T-cell (primary cell): ENCODE data around the gene CNOT2. TPM values are rescaled to one million over a fixed set of nuclear protein-coding genes. Genes with fewer than 3 reads are reported as not detected.
A peak's percentile ranks its signal among the peaks of the same experiment; 100 is the strongest.

Experiments
- ATAC-seq, 4 experiments: fragments of 200-7000 bp in 3 of 4; fragments of 150-1000 bp in 1 of 4; cut with Tn5 transposase; replicated peaks in 1 of 4; 1 replicate in 3 of 4; 2 replicates in 1 of 4; pipeline ENCODE4 v1.10.0; 2021; ENCODE audit warnings: moderate library complexity in 3 of 4, mild to moderate bottlenecking in 2 of 4, moderate number of reproducible peaks in 1 of 4
- CTCF ChIA-PET, 2 donors: fragments of 300-600 bp; sonication (Branson Sonifier 250); formaldehyde crosslinking; loops; one replicate each; lab custom pipeline; 2022; ENCODE audit warnings: antibody characterized with exemption in 2 of 2; lab: Charles Lee
- POLR2A ChIA-PET, 2 donors: fragments of 300-600 bp; sonication (Branson Sonifier 250); formaldehyde crosslinking; loops; one replicate each; lab custom pipeline; 2022; ENCODE audit warnings: antibody characterized with exemption in 2 of 2; lab: Charles Lee
- DNase-seq, 35 experiments: peaks; one replicate each; pipeline versions ENCODE4 v3.0.0 to v3.0.0-alpha.2; 2013 to 2023
- H3K27ac ChIP-seq: one replicate; pipeline ENCODE4 v1.5.1; 2013; ENCODE audit warnings: low read length
- H3K27me3 ChIP-seq, 2 experiments: replicated peaks in 1 of 2; 1 replicate in 1 of 2; 2 replicates in 1 of 2; pipeline versions ENCODE4 v1.6.1 to v1.7.0; 2013; ENCODE audit warnings: low read length in 1 of 2, mixed read lengths in 1 of 2; ENCODE audit not compliant: control insufficient read depth in 2 of 2, insufficient read depth in 2 of 2; ENCODE audit errors: extremely low read depth in 1 of 2
- H3K36me3 ChIP-seq, 2 donors: 1 replicate in 1 of 2; 2 replicates in 1 of 2; pipeline versions ENCODE4 v1.6.1 to v1.7.0; 2013; ENCODE audit warnings: low read length in 1 of 2; ENCODE audit not compliant: control insufficient read depth in 2 of 2, insufficient read depth in 1 of 2; ENCODE audit errors: extremely low read depth in 1 of 2
- H3K4me1 ChIP-seq, 2 experiments: 1 replicate in 1 of 2; 2 replicates in 1 of 2; pipeline versions ENCODE4 v1.6.1 to v1.7.0; 2013; ENCODE audit warnings: low read length in 2 of 2, mixed read lengths in 1 of 2; ENCODE audit not compliant: insufficient read depth in 2 of 2, control insufficient read depth in 1 of 2; ENCODE audit errors: extremely low read depth in 1 of 2
- H3K4me3 ChIP-seq, 2 donors: 1 replicate in 1 of 2; 2 replicates in 1 of 2; pipeline versions ENCODE4 v1.5.1 to v1.7.0; 2013; ENCODE audit warnings: mild to moderate bottlenecking in 2 of 2, low read length in 1 of 2, moderate library complexity in 1 of 2; ENCODE audit not compliant: control insufficient read depth in 1 of 2; ENCODE audit errors: extremely low read depth in 1 of 2
- H3K9me3 ChIP-seq: 2 replicates; pipeline ENCODE4 v1.7.0; 2013
- H3K27ac Mint-ChIP-seq, 2 donors: one replicate each; pipeline ENCODE4 v1.8.0; 2020 to 2021; ENCODE audit warnings: mild to moderate bottlenecking in 2 of 2, mixed read lengths in 2 of 2
- H3K27me3 Mint-ChIP-seq, 2 donors: one replicate each; pipeline ENCODE4 v1.8.0; 2021 to 2022; ENCODE audit warnings: mixed read lengths in 2 of 2
- H3K36me3 Mint-ChIP-seq: one replicate; pipeline ENCODE4 v1.8.0; 2021; ENCODE audit warnings: mixed read lengths
- H3K4me1 Mint-ChIP-seq, 3 donors: one replicate each; pipeline ENCODE4 v1.8.0; 2020 to 2022; ENCODE audit warnings: mixed read lengths in 3 of 3, mild to moderate bottlenecking in 1 of 3
- H3K4me3 Mint-ChIP-seq, 3 donors: one replicate each; pipeline ENCODE4 v1.8.0; 2020 to 2022; ENCODE audit warnings: mild to moderate bottlenecking in 3 of 3, mixed read lengths in 3 of 3, moderate library complexity in 3 of 3
- H3K9me3 Mint-ChIP-seq, 3 donors: one replicate each; pipeline ENCODE4 v1.8.0; 2020 to 2022; ENCODE audit warnings: mixed read lengths in 3 of 3
- WGBS: methylation state at CpG from one replicate; pipeline ENCODE4 v1.1.5; 2013; ENCODE audit warnings: missing lambda C conversion rate; ENCODE audit not compliant: insufficient coverage; 5-methylcytosine and 5-hydroxymethylcytosine counted together
- total RNA-seq, 35 experiments: library from RNA in 6 of 35; stranded (reverse) in 6 of 35; fragments of 120-200 nt in 1 of 35; gene quantifications; one replicate each; pipeline versions ENCODE4 v1.2.1 to v1.2.4 and lab custom pipeline; 2013 to 2026

The CNOT2 gene
- total RNA-seq, 5 donors from 2014 or later (not counting 1 experiment from before 2014, with no cell fraction given) = 80.0 to 135 (median 86.4) TPM

DNA sequence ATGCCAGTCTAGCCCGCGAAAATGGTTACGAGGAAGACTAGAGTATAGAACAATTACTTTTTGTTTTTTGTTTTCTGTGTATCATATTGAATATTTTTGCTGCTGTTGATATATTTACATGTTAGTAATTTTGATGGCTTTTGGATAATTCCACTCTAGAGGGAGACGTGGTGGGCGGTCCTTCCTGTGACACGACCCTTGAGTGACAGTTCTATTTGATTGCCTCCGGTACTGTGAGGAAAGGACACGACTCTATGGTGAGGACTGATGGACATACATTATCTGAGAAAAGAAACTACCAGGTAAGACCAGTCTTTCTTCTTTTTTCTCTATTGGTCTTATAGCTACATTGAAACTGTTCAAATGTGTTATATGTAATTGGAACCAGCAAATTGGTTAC is 34.7 kb downstream of the CNOT2 start:
- no peak for DNase-seq
- H3K36me3 Mint-ChIP-seq = peaks cover 43% of the 10 kb centered on the region
- Histone ChIP-seq H3K27me3 (no peaks in the 10 kb centered on the region), H3K27ac (no peak overlapping the region), H3K9me3 (no peaks in the 10 kb centered on the region), H3K36me3 (peaks cover 0 to 3% of the 10 kb centered on the region in 2 donors), H3K4me3 (no peak overlapping the region), H3K4me1 (no peaks in the 10 kb centered on the region)
- H3K4me3 Mint-ChIP-seq = peak overlapping the region in 1 of 3 donors; percentile 10
- CTCF ChIA-PET = interaction anchor here in 1 of 2 donors (1.3 kb wide), 1 partner anchor 19 kb away, joined by 4 read pairs; no protein-coding TSS in a partner anchor
- H3K9me3 Mint-ChIP-seq = no peaks in the 10 kb centered on the region
- no CpG with 5 or more reads among the region's 8 CpGs for WGBS
- no peaks in the 10 kb centered on the region for H3K27me3 Mint-ChIP-seq
- POLR2A ChIA-PET = no interaction called here
- peaks cover 62 to 81% (median 69%) of the 10 kb centered on the region in 3 donors for H3K4me1 Mint-ChIP-seq
- ATAC-seq = no peak
- no peak overlapping the region for H3K27ac Mint-ChIP-seq

GRCh38 chr12:70278945-70279344 is 35.7 kb downstream of the CNOT2 start:
- Histone ChIP-seq H3K27me3 (no peaks in the 10 kb centered on the region), H3K4me1 (no peaks in the 10 kb centered on the region), H3K9me3 (no peaks in the 10 kb centered on the region), H3K36me3 (peaks cover 0 to 3% of the 10 kb centered on the region in 2 donors), H3K27ac (no peak overlapping the region), H3K4me3 (no peak overlapping the region)
- CTCF ChIA-PET = interaction anchor here in 1 of 2 donors (1.3 kb wide), 1 partner anchor 18 kb away, joined by 4 read pairs; no protein-coding TSS in a partner anchor
- Mint-ChIP-seq H3K27ac (no peak overlapping the region), H3K27me3 (no peaks in the 10 kb centered on the region), H3K36me3 (peaks cover 41% of the 10 kb centered on the region), H3K4me3 (no peak overlapping the region), H3K4me1 (peaks cover 58 to 71% (median 60%) of the 10 kb centered on the region in 3 donors), H3K9me3 (no peaks in the 10 kb centered on the region)
- DNase-seq = no peak
- no peak for ATAC-seq
- POLR2A ChIA-PET = no interaction called here

DNA sequence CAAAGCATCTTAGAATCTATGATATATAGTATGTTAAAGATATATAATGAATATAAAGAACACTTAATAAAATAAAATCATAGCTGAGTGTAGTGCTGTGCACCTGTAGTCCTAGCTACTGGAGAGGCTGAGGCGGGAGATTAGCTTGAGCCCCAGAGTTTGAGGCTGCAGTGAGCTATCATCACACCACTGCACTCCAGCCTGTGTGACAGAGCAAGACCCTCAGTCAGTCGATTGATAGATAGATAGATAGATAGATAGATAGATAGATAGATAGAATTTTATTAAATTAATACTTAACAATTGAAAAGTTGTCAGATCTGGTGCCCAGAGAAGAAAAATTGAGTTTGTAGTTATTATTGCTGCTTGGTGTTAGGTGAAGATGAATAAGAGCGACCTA is 40.0 kb downstream of the CNOT2 start:
- H3K9me3 Mint-ChIP-seq = no peaks in the 10 kb centered on the region
- H3K4me1 Mint-ChIP-seq = peaks cover 42 to 52% (median 42%) of the 10 kb centered on the region in 3 donors
- POLR2A ChIA-PET = interaction anchor here in 1 of 2 donors (0.6 to 0.7 kb wide), 2 partner anchors 45 to 128 kb away, joined by 3 to 7 read pairs; no protein-coding TSS in a partner anchor
- CTCF ChIA-PET = interaction anchor here in 1 of 2 donors (0.7 kb wide), 1 partner anchor 43 kb away, joined by 5 read pairs; no protein-coding TSS in a partner anchor
- Histone ChIP-seq H3K9me3 (no peaks in the 10 kb centered on the region), H3K4me3 (no peak overlapping the region), H3K36me3 (peaks cover 0 to 17% of the 10 kb centered on the region in 2 donors), H3K27ac (no peak overlapping the region), H3K27me3 (no peaks in the 10 kb centered on the region), H3K4me1 (no peaks in the 10 kb centered on the region)
- ATAC-seq = no peak
- 100% methylated on average over 1 of the region's 3 CpGs for WGBS
- H3K27ac Mint-ChIP-seq = no peak overlapping the region
- H3K36me3 Mint-ChIP-seq = peaks cover 33% of the 10 kb centered on the region
- no peaks in the 10 kb centered on the region for H3K27me3 Mint-ChIP-seq
- DNase-seq = no peak
- no peak overlapping the region for H3K4me3 Mint-ChIP-seq

DNA sequence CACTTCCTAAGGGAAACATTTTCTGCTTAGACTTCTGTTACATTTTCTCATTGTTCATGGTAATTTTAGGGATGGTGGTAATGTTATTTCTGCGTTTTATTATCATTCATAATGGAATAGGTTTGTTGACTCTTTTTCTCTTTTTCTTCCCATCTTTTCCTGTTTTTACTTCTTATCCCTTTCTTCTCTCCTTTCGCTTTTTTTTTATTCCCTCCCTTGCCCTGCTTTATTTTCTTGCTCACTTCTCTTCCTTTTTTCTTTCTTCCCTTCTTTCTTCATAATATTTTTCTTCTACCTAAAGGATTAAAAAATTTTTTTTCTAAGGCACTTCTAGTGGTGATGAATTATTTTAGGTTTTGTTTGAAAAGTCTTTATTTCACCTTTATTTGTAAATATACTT is 45.6 kb downstream of the CNOT2 start:
- Histone ChIP-seq H3K9me3 (no peaks in the 10 kb centered on the region), H3K27ac (no peak overlapping the region), H3K36me3 (peaks cover 0 to 14% of the 10 kb centered on the region in 2 donors), H3K4me1 (peaks cover 0 to 6% of the 10 kb centered on the region in 2 experiments), H3K27me3 (no peaks in the 10 kb centered on the region), H3K4me3 (no peak overlapping the region)
- H3K27ac Mint-ChIP-seq = no peak overlapping the region
- H3K27me3 Mint-ChIP-seq = no peaks in the 10 kb centered on the region
- H3K4me1 Mint-ChIP-seq = peaks cover 51 to 53% (median 53%) of the 10 kb centered on the region in 3 donors
- DNase-seq (no peak), ATAC-seq (no peak)
- no peaks in the 10 kb centered on the region for H3K9me3 Mint-ChIP-seq
- H3K4me3 Mint-ChIP-seq = no peak overlapping the region
- POLR2A ChIA-PET = interaction anchor here in 1 of 2 donors (0.9 kb wide), 1 partner anchor 8 kb away, joined by 3 read pairs; no protein-coding TSS in a partner anchor
- WGBS = no CpG with 5 or more reads among the region's 2 CpGs
- peaks cover 39% of the 10 kb centered on the region for H3K36me3 Mint-ChIP-seq
- CTCF ChIA-PET = no interaction called here

DNA sequence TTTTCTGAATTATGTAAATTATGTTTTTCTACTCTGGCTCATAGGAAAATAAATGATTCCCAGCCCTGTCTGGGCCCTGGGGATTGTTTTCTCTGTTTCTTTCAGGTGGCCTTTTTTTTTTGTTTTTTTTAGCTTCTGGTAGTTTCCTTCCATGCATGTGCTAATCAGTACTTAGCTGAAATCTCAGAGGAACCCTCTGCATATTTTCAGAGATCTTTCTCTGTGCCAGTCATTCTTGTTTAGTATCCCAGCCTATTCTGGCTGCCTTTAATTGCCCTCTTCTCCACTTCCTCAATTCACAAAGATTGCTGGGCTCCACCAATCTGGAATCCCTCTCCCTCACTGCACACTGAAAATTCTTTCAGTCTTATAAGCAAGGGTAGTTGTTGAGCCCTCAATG is 46.9 kb downstream of the CNOT2 start:
- no peak overlapping the region for H3K4me3 ChIP-seq
- Mint-ChIP-seq H3K9me3 (no peaks in the 10 kb centered on the region), H3K27ac (no peak overlapping the region), H3K4me1 (peaks cover 61 to 63% (median 62%) of the 10 kb centered on the region in 3 donors), H3K27me3 (no peaks in the 10 kb centered on the region), H3K36me3 (peaks cover 49% of the 10 kb centered on the region), H3K4me3 (no peak overlapping the region)
- CTCF ChIA-PET = no interaction called here
- DNase-seq (no peak), ATAC-seq (no peak)
- H3K27ac ChIP-seq = no peak overlapping the region
- H3K9me3 ChIP-seq = no peaks in the 10 kb centered on the region
- no peaks in the 10 kb centered on the region for H3K27me3 ChIP-seq
- H3K36me3 ChIP-seq = peaks cover 0 to 8% of the 10 kb centered on the region in 2 donors
- H3K4me1 ChIP-seq = peaks cover 0 to 6% of the 10 kb centered on the region in 2 experiments
- POLR2A ChIA-PET = no interaction called here

GRCh38 chr12:70292017-70292776 is 49.0 kb downstream of the CNOT2 start:
- no peak for ATAC-seq
- POLR2A ChIA-PET = interaction anchor here (0.7 kb wide), 3 partner anchors 13 to 1813 kb away, joined by 3 to 8 read pairs (median 5); no protein-coding TSS in a partner anchor
- H3K36me3 Mint-ChIP-seq = peaks cover 49% of the 10 kb centered on the region

More at GRCh38 chr12:70292017-70292776, 49.0 kb downstream of the CNOT2 start:
- no peaks in the 10 kb centered on the region for H3K27me3 ChIP-seq
- H3K4me1 ChIP-seq = peaks cover 0 to 6% of the 10 kb centered on the region in 2 experiments
- H3K27ac ChIP-seq = no peak overlapping the region
- WGBS = 100% methylated on average over 2 of the region's 3 CpGs
- Mint-ChIP-seq H3K27me3 (no peaks in the 10 kb centered on the region), H3K9me3 (no peaks in the 10 kb centered on the region), H3K27ac (no peak overlapping the region), H3K4me3 (no peak overlapping the region), H3K4me1 (peaks cover 55 to 61% (median 57%) of the 10 kb centered on the region in 3 donors)
- no peak overlapping the region for H3K4me3 ChIP-seq
- H3K36me3 ChIP-seq = peaks cover 0 to 4% of the 10 kb centered on the region in 2 donors
- CTCF ChIA-PET = no interaction called here
- no peak for DNase-seq
- no peaks in the 10 kb centered on the region for H3K9me3 ChIP-seq
